ENCODE results near the gene CLN6.

The CLN6 gene

DNA sequence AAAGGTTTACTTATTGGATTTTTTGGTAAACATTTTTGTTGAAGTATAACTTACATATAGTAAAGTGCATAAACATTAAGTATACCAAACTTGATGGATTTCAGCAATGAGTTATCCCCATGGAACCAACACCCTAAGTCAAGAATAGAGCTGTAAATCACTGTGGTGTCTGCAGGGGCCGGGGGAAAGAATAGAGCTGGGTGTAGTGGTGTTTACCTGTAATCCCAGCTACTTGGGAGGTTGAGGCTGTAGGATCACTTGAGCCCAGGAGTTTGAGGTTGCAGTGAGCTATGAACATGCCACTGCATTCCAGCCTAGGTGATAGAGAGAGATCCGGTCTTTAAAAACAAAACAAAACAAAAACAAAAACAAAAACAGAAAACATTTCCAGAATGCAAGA lies 34.8 kb upstream of the CLN6 start:
- H3K27ac ChIP-seq = no peak overlapping the region

DNA sequence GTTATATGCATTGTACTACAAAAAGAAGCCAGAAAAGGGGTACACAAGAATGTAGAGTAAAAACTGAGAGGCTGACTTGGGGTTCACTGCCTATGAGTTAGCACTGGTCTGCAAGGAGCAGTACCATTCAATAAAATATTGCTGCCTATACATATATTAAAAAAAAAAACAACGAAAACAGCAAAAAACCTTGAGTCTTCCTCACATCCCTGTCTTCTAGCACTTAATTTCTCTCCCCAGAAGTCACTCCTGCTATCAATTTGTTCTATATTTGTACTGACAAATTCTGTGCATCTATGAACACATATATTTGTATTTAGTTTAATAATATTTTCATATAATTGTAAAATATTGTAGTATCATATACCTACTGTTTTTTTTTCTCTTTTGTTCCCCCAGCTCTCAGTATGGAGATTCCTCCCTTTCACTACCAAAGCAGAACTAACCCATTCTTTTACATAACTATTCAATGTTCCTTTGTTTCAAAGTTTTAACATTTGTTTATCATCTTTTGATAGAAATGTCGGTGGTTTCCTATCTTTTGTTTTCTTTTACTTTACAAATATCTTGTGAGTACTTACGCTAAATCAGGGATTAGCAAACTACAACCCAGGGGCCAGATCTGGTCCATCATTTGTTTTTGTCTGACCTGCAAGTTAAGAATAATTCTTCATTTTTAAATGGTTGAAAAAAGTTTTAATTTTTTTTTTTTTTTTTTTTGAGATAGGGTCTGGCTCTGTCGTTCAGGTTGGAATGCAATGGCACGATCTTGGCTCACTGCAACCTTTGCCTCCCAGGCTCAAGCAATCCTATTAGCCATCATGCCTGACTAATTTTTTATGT lies 33.2 kb upstream of the CLN6 start:
- no peak for TF ChIP-seq ZFX (IDR thresholded peaks at IDR 0.05)
- TF ChIP-seq, protein P1, sequence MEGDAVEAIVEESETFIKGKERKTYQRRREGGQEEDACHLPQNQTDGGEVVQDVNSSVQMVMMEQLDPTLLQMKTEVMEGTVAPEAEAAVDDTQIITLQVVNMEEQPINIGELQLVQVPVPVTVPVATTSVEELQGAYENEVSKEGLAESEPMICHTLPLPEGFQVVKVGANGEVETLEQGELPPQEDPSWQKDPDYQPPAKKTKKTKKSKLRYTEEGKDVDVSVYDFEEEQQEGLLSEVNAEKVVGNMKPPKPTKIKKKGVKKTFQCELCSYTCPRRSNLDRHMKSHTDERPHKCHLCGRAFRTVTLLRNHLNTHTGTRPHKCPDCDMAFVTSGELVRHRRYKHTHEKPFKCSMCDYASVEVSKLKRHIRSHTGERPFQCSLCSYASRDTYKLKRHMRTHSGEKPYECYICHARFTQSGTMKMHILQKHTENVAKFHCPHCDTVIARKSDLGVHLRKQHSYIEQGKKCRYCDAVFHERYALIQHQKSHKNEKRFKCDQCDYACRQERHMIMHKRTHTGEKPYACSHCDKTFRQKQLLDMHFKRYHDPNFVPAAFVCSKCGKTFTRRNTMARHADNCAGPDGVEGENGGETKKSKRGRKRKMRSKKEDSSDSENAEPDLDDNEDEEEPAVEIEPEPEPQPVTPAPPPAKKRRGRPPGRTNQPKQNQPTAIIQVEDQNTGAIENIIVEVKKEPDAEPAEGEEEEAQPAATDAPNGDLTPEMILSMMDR (conservative IDR thresholded peaks at IDR 0.05) = no peak
- H3K27ac ChIP-seq = no peak overlapping the region

More for the DNA sequence above, 34.8 kb upstream of the CLN6 start:
- TF ChIP-seq ZFX (IDR thresholded peaks at IDR 0.05) = no peak
- TF ChIP-seq, protein P1 (conservative IDR thresholded peaks at IDR 0.05) = no peak

DNA sequence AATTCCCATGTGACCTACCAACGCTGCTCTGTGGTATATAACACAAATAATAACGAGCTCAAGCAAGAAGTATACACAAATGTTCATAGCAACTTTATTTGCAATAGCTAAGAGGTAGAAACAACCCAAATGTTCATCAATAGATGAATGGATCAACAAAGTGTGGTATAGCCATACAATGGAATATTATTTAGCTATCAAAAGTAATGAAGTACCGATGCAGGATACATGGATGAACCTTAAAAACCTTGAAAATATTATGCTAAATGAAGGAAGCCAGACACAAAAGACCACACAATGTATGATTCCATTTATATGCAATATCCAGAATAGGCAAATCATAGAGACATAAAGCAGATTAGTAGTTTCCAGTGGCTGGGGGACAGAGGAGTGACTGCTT lies 32.5 kb upstream of the CLN6 start:
- no peak overlapping the region for H3K27ac ChIP-seq

DNA sequence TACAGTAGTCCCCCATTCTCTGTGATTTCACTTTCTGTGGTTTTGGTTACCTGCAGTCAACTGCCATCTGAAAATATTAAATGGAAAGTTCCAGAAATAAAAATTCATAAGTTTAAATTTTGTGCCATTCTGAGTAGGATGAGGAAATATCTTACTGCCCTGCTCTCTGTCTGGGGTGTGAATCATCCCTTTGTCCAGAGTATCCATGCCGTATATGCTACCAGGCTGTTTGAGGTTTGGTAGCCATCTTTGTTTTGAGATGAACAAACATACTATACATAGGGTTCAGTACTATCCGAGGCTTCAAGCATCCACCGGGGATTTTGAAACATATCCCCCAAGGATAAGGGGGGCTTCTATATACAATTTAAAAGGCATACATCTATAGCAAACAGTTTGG lies 31.7 kb upstream of the CLN6 start:
- no peak for TF ChIP-seq ZFX (IDR thresholded peaks at IDR 0.05)
- TF ChIP-seq, protein P1 (conservative IDR thresholded peaks at IDR 0.05) = no peak
- no peak overlapping the region for H3K27ac ChIP-seq

More for the DNA sequence above, 32.5 kb upstream of the CLN6 start:
- TF ChIP-seq, protein P1 (conservative IDR thresholded peaks at IDR 0.05) = no peak
- no peak for TF ChIP-seq ZFX (IDR thresholded peaks at IDR 0.05)

DNA sequence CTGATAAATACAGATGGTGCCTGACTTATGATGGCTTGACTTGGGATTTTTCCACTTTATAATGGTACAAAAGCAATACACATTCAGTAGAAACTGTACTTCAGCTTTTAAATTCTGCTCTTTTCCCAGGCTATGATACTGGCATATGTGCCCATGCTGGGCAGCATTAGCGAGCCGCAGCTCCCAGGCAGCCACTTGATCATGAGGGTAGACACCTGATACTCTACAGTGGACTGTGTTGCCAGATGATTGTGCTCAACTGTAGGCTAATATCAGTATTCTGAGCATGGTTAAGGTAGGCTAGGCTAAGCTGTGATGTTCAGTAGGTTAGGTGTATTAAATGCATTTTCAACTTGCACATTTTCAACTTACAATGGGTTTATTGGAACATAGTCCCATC lies 30.4 kb upstream of the CLN6 start:
- no peak overlapping the region for H3K27ac ChIP-seq
- TF ChIP-seq ZFX (IDR thresholded peaks at IDR 0.05) = no peak
- TF ChIP-seq, protein P1 (conservative IDR thresholded peaks at IDR 0.05) = no peak

DNA sequence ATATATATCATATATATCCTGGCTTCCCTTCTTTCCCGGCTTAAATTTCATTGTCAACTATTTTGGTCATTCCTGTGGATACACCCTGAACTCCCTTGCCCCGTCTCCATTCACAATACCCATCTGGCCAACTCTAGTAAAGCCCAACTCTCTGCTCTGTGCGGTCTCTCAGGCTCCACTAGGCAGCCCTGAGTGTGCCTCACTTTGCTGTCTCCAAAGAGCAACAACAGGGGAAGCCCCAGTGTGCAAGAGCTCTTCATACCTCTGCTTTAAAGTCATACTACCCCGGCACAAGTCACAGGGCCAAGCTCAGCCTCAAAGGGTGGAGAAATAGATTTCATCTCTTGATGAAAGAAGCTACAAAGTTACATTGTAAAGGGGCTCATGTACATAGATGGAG lies 29.2 kb upstream of the CLN6 start:
- TF ChIP-seq, protein P1 (conservative IDR thresholded peaks at IDR 0.05) = no peak
- no peak for TF ChIP-seq ZFX (IDR thresholded peaks at IDR 0.05)
- H3K27ac ChIP-seq = no peak overlapping the region

DNA sequence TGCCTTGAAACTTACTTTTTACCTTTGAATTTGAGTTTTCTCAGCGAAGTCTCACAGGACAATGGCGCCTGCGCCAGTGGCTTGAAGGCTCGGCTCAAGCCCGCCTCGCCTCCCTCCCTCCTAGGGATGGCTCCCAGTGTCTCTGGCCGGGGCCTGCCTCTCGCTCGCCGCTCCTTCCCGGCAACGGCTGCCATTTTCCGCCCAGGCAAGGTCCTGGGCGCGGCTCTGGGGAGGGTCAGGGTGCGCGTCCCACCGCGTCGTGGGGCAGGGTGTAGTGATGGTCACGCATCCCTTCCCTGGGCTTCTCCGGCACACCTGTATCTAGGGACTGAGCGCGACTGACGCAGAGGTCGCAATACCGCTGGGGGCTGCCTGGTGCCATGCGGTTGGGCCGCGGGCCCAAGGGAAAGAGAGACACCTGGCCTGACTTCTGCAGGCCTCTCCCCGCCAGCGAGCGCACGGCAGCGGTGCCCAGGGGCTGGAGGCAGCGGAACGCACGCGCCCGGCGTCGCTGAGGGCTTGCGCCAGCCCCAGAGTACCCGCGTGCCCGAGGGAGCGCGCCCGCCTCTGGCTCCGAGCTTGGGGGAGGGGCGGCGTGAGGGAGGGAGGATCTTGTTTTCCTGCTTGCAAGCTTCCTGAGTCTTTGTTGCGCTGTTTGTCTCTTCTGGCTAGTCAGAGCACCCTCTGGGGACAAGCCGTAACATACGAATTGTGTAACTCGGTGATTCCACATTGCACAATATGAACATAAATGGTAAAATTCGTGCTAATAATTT lies 27.3 kb upstream of the CLN6 start:
- H3K27ac ChIP-seq = no peak overlapping the region

More for the DNA sequence above, 27.3 kb upstream of the CLN6 start:
- no peak for TF ChIP-seq ZFX (IDR thresholded peaks at IDR 0.05)
- TF ChIP-seq, protein P1 (conservative IDR thresholded peaks at IDR 0.05) = no peak
